Uterus (tissue), 4 donors: ENCODE data around the gene CPOX. TPM values are rescaled to one million over a fixed set of nuclear protein-coding genes. Genes with fewer than 3 reads are reported as not detected.

ENCODE experiments used
- DNase-seq, 2 donors: peaks; one replicate each; pipeline ENCODE4 v3.0.0-alpha.2; 2019 to 2020
- H3K27ac ChIP-seq, 2 donors: fragments of 200-600 bp; sonication (generic); 1 replicate in 1 of 2; 2 replicates in 1 of 2; pipeline ENCODE4 v1.5.1; 2016 to 2018
- H3K27me3 ChIP-seq, 2 donors: fragments of 200-600 bp; sonication (generic); one replicate each; pipeline ENCODE4 v1.5.1; 2018 to 2019; ENCODE audit warnings: control low read depth in 1 of 2
- H3K36me3 ChIP-seq, 2 donors: fragments of 200-600 bp; sonication (generic); one replicate each; pipeline ENCODE4 v1.5.1; 2019; ENCODE audit warnings: control low read depth in 1 of 2
- H3K4me1 ChIP-seq, 2 donors: fragments of 200-600 bp; sonication (generic); one replicate each; pipeline ENCODE4 v1.5.1; 2018 to 2019; ENCODE audit warnings: control low read depth in 1 of 2
- H3K4me3 ChIP-seq, 2 donors: fragments of 200-600 bp; sonication (generic); 1 replicate in 1 of 2; 2 replicates in 1 of 2; pipeline ENCODE4 v1.5.1; 2018 to 2019; ENCODE audit warnings: mild to moderate bottlenecking in 1 of 2
- H3K9me3 ChIP-seq, 2 donors: fragments of 200-600 bp; sonication (generic); one replicate each; pipeline ENCODE4 v1.5.1; 2019; ENCODE audit warnings: control low read depth in 1 of 2
- POLR2A ChIP-seq, 2 donors: fragments of 450-650 bp; IDR thresholded peaks; one replicate each; pipeline ENCODE4 v1.6.1; 2016; ENCODE audit warnings: antibody characterized with exemption in 2 of 2, mild to moderate bottlenecking in 1 of 2, moderate library complexity in 1 of 2
- intact Hi-C: fragments of 100-400 bp; cut with DNase I; formaldehyde crosslinking; loops from one replicate; pipeline ENCODE4 v1.15.1; 2023; ENCODE audit warnings: low total_unique reads
- total RNA-seq, 4 donors: library from RNA; depleted of rRNA in 3 of 4; stranded (reverse); fragments of >200 nt in 3 of 4; gene quantifications; one replicate each; pipeline versions ENCODE4 v1.1.0 to v1.2.4, GENCODE V29; 2014 to 2023
- TF ChIP-seq, protein P1 (sequence below), 4 experiments: fragments of 200-600 bp in 2 of 4; fragments of 450-650 bp in 2 of 4; sonication (generic) in 2 of 4; IDR thresholded peaks; one replicate each; pipeline ENCODE4 v1.5.1; 2016 to 2019; ENCODE audit warnings: antibody characterized with exemption in 4 of 4, mild to moderate bottlenecking in 2 of 4, moderate library complexity in 1 of 4
- donor health status: DM: yes; HTN: yes; CAD: no.

Gene CPOX
- total RNA-seq, 4 donors from 2014 or later, result 2.8 to 30.5 (median 17.7) TPM

DNA sequence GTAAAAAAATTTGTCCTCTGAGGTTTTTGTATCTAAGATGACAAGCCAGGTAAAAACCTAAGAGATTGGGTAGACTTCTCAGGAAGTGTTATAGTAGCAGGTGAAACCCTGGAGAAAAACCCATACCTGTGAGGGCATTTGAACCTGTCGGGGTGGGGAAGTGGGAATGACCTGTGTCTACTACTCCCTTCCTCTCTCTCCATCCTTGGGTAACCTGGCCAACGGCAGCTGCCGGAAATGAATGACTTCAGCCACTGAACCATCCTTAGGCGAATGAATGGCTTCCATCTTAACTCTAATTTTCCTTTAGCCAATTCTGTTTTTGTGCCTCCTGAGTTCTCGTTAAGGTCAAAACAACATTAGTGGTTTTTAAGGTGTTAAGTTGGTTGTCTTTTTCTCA lies 44.9 kb downstream of the CPOX start:
- Histone ChIP-seq H3K27me3 (no peaks in the 10 kb centered on the region), H3K36me3 (no peaks in the 10 kb centered on the region), H3K4me3 (no peak overlapping the region), H3K4me1 (no peaks in the 10 kb centered on the region), H3K27ac (no peak overlapping the region), H3K9me3 (no peaks in the 10 kb centered on the region)
- no peak for DNase-seq
- no peak for TF ChIP-seq POLR2A (IDR thresholded peaks at IDR 0.05)
- TF ChIP-seq, protein P1, sequence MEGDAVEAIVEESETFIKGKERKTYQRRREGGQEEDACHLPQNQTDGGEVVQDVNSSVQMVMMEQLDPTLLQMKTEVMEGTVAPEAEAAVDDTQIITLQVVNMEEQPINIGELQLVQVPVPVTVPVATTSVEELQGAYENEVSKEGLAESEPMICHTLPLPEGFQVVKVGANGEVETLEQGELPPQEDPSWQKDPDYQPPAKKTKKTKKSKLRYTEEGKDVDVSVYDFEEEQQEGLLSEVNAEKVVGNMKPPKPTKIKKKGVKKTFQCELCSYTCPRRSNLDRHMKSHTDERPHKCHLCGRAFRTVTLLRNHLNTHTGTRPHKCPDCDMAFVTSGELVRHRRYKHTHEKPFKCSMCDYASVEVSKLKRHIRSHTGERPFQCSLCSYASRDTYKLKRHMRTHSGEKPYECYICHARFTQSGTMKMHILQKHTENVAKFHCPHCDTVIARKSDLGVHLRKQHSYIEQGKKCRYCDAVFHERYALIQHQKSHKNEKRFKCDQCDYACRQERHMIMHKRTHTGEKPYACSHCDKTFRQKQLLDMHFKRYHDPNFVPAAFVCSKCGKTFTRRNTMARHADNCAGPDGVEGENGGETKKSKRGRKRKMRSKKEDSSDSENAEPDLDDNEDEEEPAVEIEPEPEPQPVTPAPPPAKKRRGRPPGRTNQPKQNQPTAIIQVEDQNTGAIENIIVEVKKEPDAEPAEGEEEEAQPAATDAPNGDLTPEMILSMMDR (IDR thresholded peaks at IDR 0.05), result no peak
- intact Hi-C loops, result no loop called here

DNA sequence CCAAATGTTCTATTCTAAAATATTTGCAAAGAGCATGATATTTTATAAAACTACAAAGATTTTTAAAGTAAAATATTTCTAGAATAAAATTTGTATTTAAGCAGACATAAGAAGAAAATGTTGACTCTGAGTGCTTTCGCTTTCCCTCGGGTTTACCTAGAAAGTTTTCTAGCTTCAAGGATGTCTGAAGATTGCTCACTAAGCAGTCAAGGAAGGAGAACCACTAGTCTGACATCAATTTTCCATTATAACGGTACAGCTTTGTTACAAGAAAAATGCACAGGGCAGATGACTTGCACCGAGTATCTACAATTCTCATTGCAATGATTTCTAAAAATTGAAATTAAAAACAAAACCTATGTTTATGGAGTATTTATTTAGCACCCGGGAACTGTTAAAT lies 47.5 kb downstream of the CPOX start:
- Histone ChIP-seq H3K4me1 (no peaks in the 10 kb centered on the region), H3K27ac (no peak overlapping the region), H3K4me3 (no peak overlapping the region), H3K36me3 (no peaks in the 10 kb centered on the region), H3K9me3 (no peaks in the 10 kb centered on the region), H3K27me3 (no peaks in the 10 kb centered on the region)
- intact Hi-C loops, result no loop called here
- TF ChIP-seq, protein P1 (IDR thresholded peaks at IDR 0.05), result no peak
- no peak for TF ChIP-seq POLR2A (IDR thresholded peaks at IDR 0.05)
- DNase-seq, result no peak

DNA sequence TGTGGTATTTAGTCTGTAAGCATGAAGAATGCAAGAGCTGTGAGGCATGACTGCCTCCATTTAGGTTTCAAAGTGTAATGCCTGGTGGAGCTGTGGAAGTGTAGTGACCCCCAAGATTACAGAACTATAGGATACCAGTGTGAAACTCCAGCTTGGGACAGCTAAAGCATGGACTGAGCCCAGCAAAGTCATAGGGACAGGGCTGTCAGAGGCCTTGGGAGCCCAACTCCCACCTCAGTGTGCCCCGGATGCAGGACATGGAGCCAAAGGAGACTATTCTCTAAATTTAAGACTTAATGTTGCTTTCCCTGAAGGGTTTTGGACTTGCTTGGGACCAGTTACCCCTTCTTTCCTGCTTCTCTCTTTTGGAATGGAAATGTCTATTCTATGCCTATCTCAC lies 50.8 kb downstream of the CPOX start:
- Histone ChIP-seq H3K36me3 (no peaks in the 10 kb centered on the region), H3K27ac (no peak overlapping the region), H3K27me3 (no peaks in the 10 kb centered on the region), H3K4me3 (no peak overlapping the region), H3K4me1 (no peaks in the 10 kb centered on the region), H3K9me3 (no peaks in the 10 kb centered on the region)
- no peak for TF ChIP-seq POLR2A (IDR thresholded peaks at IDR 0.05)
- TF ChIP-seq, protein P1 (IDR thresholded peaks at IDR 0.05), result no peak
- no peak for DNase-seq
- intact Hi-C loops, result no loop called here

DNA sequence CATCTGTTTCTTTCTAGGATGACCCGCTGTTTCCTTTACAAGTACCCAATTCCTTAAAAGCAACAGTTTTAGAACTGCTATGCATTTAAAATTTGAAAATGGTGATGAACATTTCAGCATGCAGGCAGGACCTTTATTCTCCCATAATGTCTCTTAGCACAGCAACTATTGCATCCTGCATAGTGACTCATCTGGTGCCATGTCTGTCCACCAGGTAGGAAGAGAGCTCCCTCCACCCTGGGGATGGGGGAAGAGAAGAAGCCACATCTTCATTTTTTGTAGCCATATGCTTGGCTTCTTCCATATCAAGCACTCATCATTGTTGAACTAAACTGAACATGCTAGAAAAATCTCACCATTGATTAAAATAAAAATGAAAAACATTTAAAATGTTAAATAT lies 51.7 kb downstream of the CPOX start:
- no peaks in the 10 kb centered on the region for H3K27me3 ChIP-seq
- H3K36me3 ChIP-seq, result no peaks in the 10 kb centered on the region
- H3K27ac ChIP-seq, result no peak overlapping the region
- no peak for DNase-seq
- H3K9me3 ChIP-seq, result no peaks in the 10 kb centered on the region
- no peaks in the 10 kb centered on the region for H3K4me1 ChIP-seq
- intact Hi-C loops, result no loop called here
- no peak for TF ChIP-seq POLR2A (IDR thresholded peaks at IDR 0.05)
- TF ChIP-seq, protein P1 (IDR thresholded peaks at IDR 0.05), result no peak
- H3K4me3 ChIP-seq, result no peak overlapping the region

DNA sequence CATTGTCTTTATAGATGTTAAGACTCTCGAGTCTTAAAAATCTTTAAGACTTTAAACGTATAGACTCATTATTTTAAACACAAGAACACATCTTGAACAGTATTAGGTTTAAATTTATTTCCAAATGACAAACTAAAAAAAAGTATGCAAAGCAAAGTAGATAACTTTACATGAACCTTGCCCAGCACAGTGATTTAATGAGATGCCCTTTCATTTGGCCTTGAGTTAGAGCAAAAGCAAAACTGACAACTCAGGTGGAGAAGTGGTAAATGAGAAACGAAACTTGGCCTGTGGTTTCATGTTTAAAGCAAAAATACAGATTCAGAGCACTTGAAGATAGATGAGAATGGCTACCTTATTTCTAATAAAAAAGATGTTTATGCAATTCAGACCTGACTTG lies 53.1 kb downstream of the CPOX start:
- intact Hi-C loops, result no loop called here
- H3K9me3 ChIP-seq, result no peaks in the 10 kb centered on the region
- TF ChIP-seq POLR2A (IDR thresholded peaks at IDR 0.05), result no peak
- TF ChIP-seq, protein P1 (IDR thresholded peaks at IDR 0.05), result no peak

More for the DNA sequence above, 53.1 kb downstream of the CPOX start:
- Histone ChIP-seq H3K4me3 (no peak overlapping the region), H3K27me3 (no peaks in the 10 kb centered on the region), H3K27ac (no peak overlapping the region), H3K36me3 (no peaks in the 10 kb centered on the region), H3K4me1 (no peaks in the 10 kb centered on the region)
- no peak for DNase-seq
